Inflammatory macrophage (primary cell): ENCODE measurements around the gene LRMDA.

Source experiments
- DNase-seq, 2 donors: peaks; one replicate each; pipeline ENCODE4 v3.0.0-alpha.2; 2020 to 2022
- total RNA-seq, 18 experiments: gene quantifications; one replicate each; lab custom pipeline; 2026; ENCODE audit warnings: mixed read lengths in 6 of 18, inconsistent platforms in 2 of 18; lab: John Stamatoyannopoulos, UW

Gene LRMDA
- 8.8 to 20.0 (median 12.6) reads per million in 18 experiments for total RNA-seq

GRCh38 chr10:75431180-75432111 is at the start of gene LRMDA:
TSS of gene LRMDA (plus strand) at chr10:75431624.
- DNase-seq: peak; percentile 45 to 72

- no peak for DNase-seq
Observed at GRCh38 chr10:75386128-75386527, 45.3 kb upstream of the LRMDA start.

GRCh38 chr10:75388082-75388481 is 43.3 kb upstream of the LRMDA start:
- DNase-seq: no peak

GRCh38 chr10:75390178-75390577 is 41.2 kb upstream of the LRMDA start:
- DNase-seq: no peak

- no peak for DNase-seq
Observed at GRCh38 chr10:75392271-75392670, 39.2 kb upstream of the LRMDA start.

- no peak for DNase-seq
Observed at GRCh38 chr10:75392744-75393143, 38.7 kb upstream of the LRMDA start.

GRCh38 chr10:75394221-75394620 is 37.2 kb upstream of the LRMDA start:
- no peak for DNase-seq

- peak; percentile 21 to 47 for DNase-seq
Observed at GRCh38 chr10:75395066-75395931, 36.1 kb upstream of the LRMDA start.

GRCh38 chr10:75395932-75396630 is 35.3 kb upstream of the LRMDA start:
- no peak for DNase-seq

- DNase-seq: no peak
Observed at GRCh38 chr10:75396631-75397495, 34.6 kb upstream of the LRMDA start.

- DNase-seq: no peak
Observed at GRCh38 chr10:75397496-75398199, 33.8 kb upstream of the LRMDA start.

GRCh38 chr10:75398200-75398691 is 33.2 kb upstream of the LRMDA start:
- DNase-seq: no peak

- no peak for DNase-seq
Observed at GRCh38 chr10:75398692-75399460, 32.5 kb upstream of the LRMDA start.

- peak; percentile 54 to 57 for DNase-seq
Observed at GRCh38 chr10:75399461-75400162, 31.8 kb upstream of the LRMDA start.

GRCh38 chr10:75400163-75400770 is 31.2 kb upstream of the LRMDA start:
- no peak for DNase-seq

- peak; percentile 46 to 58 for DNase-seq
Observed at GRCh38 chr10:75400771-75401568, 30.5 kb upstream of the LRMDA start.

GRCh38 chr10:75401569-75402485 is 29.6 kb upstream of the LRMDA start, which contains the start of gene ZNF503:
TSS of gene ZNF503 (minus strand) at chr10:75401764. CDS start at chr10:75401419, 345 bp downstream.
- DNase-seq: peak; percentile 90 to 92
